Mesendoderm (in vitro differentiated cells): ENCODE data around the gene ACOT9.
A peak's percentile ranks its signal among the peaks of the same experiment; 100 is the strongest.

Experiments used
- DNase-seq: peaks from one replicate; pipeline ENCODE4 v3.0.0; 2013
- H2AK5ac ChIP-seq: 2 replicates; pipeline ENCODE4 v1.6.1; 2013; ENCODE audit warnings: low read length, inconsistent platforms
- H2BK120ac ChIP-seq: 2 replicates; pipeline ENCODE4 v1.6.1; 2013; ENCODE audit warnings: low read depth, mild to moderate bottlenecking, low read length, moderate library complexity, mixed read lengths
- H2BK15ac ChIP-seq: replicated peaks from 2 replicates; pipeline ENCODE4 v1.6.1; 2013; ENCODE audit warnings: low read depth, mild to moderate bottlenecking, moderate library complexity
- H2BK5ac ChIP-seq: 2 replicates; pipeline ENCODE4 v1.6.1; 2013; ENCODE audit warnings: low read length, inconsistent platforms
- H3K18ac ChIP-seq: 2 replicates; pipeline ENCODE4 v1.6.1; 2013; ENCODE audit warnings: mild to moderate bottlenecking, low read length, mixed read lengths
- H3K23ac ChIP-seq: one replicate; pipeline ENCODE4 v1.6.1; 2013; ENCODE audit warnings: low read length
- H3K27ac ChIP-seq: 2 replicates; pipeline ENCODE4 v1.5.1; 2013; ENCODE audit warnings: low read depth, mild to moderate bottlenecking, inconsistent platforms, low read length, moderate library complexity
- H3K27me3 ChIP-seq: 2 replicates; pipeline ENCODE4 v1.6.1; 2013; ENCODE audit warnings: low read length, control low read depth, mild to moderate bottlenecking, inconsistent platforms; ENCODE audit not compliant: insufficient read depth, poor library complexity
- H3K36me3 ChIP-seq: 2 replicates; pipeline ENCODE4 v1.6.1; 2013; ENCODE audit warnings: low read length, inconsistent platforms; ENCODE audit not compliant: control insufficient read depth, insufficient read depth
- H3K4ac ChIP-seq: one replicate; pipeline ENCODE4 v1.6.1; 2013; ENCODE audit warnings: low read depth, mild to moderate bottlenecking, low read length, moderate library complexity
- H3K4me1 ChIP-seq: 2 replicates; pipeline ENCODE4 v1.6.1; 2013; ENCODE audit warnings: low read depth, low read length, inconsistent platforms; ENCODE audit not compliant: control insufficient read depth
- H3K4me2 ChIP-seq: 2 replicates; pipeline ENCODE4 v1.6.1; 2013; ENCODE audit warnings: low read length
- H3K4me3 ChIP-seq: 2 replicates; pipeline ENCODE4 v1.5.1; 2013; ENCODE audit warnings: mild to moderate bottlenecking, low read length
- H3K56ac ChIP-seq: one replicate; pipeline ENCODE4 v1.6.1; 2013; ENCODE audit warnings: low read length
- H3K79me1 ChIP-seq: 2 replicates; pipeline ENCODE4 v1.6.1; 2013; ENCODE audit warnings: low read length, inconsistent platforms
- H3K79me2 ChIP-seq: 2 replicates; pipeline ENCODE4 v1.6.1; 2013; ENCODE audit warnings: mild to moderate bottlenecking, low read length; ENCODE audit not compliant: control insufficient read depth, insufficient read depth
- H3K9ac ChIP-seq: 2 replicates; pipeline ENCODE4 v1.6.1; 2013; ENCODE audit warnings: low read length, inconsistent platforms
- H4K5ac ChIP-seq: one replicate; pipeline ENCODE4 v1.6.1; 2013; ENCODE audit warnings: low read length
- H4K8ac ChIP-seq: one replicate; pipeline ENCODE4 v1.6.1; 2013; ENCODE audit warnings: low read depth, mild to moderate bottlenecking, control low read depth, low read length, moderate library complexity
- WGBS: extraction: QIAGEN DNeasy Blood & Tissue Kit; methylation state at CpG from one replicate; pipeline ENCODE4 v1.1.7; 2013; ENCODE audit warnings: low lambda C conversion rate, missing lambda C conversion rate; ENCODE audit not compliant: insufficient coverage; ENCODE audit errors: extremely low coverage; 5-methylcytosine and 5-hydroxymethylcytosine counted together

ACOT9 gene

DNA sequence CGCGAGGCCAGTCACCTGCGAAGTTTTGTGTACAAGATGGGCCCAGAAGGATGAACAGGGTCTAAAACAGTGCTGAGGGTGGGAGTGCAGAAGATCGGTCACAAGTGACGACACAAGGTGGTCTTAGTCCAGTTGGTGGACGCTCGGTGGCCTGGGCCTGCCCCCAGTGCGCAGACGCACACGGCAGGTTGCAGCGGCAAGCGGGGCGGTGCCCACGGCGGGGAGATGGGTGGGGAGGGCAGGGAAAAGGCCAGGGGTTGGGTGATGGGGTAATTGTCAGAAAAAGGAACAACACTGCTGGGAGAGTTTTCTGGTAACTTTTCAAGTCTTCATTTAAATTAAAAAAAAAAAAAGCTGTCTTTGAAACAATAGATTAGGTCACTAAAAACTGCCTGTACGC is 76.8 kb downstream of the ACOT9 start:
- Histone ChIP-seq H3K27ac (no peak overlapping the region), H3K23ac (no peak overlapping the region), H3K4me2 (no peak overlapping the region), H3K4me1 (no peaks in the 10 kb centered on the region), H4K5ac (no peak overlapping the region), H4K8ac (no peak overlapping the region), H3K27me3 (no peaks in the 10 kb centered on the region), H3K56ac (peak overlapping the region; percentile 56), H3K18ac (no peak overlapping the region), H3K79me1 (no peaks in the 10 kb centered on the region), H3K4me3 (no peak overlapping the region), H2BK120ac (no peak overlapping the region), H3K36me3 (no peaks in the 10 kb centered on the region), H2BK15ac (no peak overlapping the region), H3K79me2 (peaks cover 11% of the 10 kb centered on the region), H3K9ac (no peak overlapping the region), H3K4ac (no peak overlapping the region), H2BK5ac (no peak overlapping the region), H2AK5ac (no peak overlapping the region)
- DNase-seq = no peak
- WGBS = no CpG with 5 or more reads among the region's 16 CpGs

DNA sequence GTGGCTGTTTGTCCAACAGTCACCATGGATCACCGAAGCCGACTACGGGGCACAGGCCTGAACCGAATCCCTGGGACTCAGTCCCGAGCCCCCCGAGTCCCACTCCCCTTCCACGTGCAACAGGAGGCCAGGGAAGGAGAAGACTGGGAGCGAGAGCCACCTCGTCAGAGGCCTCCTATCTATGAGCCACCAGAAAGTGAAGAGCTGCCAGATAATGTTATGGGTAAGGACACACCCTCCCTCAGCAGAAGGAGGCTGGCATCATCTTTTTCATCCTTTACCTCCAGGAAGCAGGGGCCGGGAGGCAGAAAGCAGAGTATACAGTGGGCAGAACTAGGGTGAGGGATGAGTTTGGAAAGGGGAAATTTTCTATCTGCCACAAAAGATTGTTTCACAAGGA is 78.6 kb downstream of the ACOT9 start:
- H3K4ac ChIP-seq = no peak overlapping the region
- no peak overlapping the region for H2BK5ac ChIP-seq
- H3K27ac ChIP-seq = no peak overlapping the region
- H3K23ac ChIP-seq = no peak overlapping the region
- H2BK120ac ChIP-seq = no peak overlapping the region
- no peak overlapping the region for H4K8ac ChIP-seq
- peaks cover 4% of the 10 kb centered on the region for H3K4me1 ChIP-seq
- no peak overlapping the region for H3K56ac ChIP-seq
- H3K18ac ChIP-seq = no peak overlapping the region
- H3K4me2 ChIP-seq = no peak overlapping the region
- DNase-seq = no peak
- H3K36me3 ChIP-seq = no peaks in the 10 kb centered on the region
- no peak overlapping the region for H2AK5ac ChIP-seq
- H3K9ac ChIP-seq = no peak overlapping the region
- H3K79me1 ChIP-seq = no peaks in the 10 kb centered on the region
- H2BK15ac ChIP-seq = no peak overlapping the region
- no peaks in the 10 kb centered on the region for H3K27me3 ChIP-seq
- no peak overlapping the region for H4K5ac ChIP-seq
- no CpG with 5 or more reads among the region's 10 CpGs for WGBS
- peaks cover 9% of the 10 kb centered on the region for H3K79me2 ChIP-seq
- H3K4me3 ChIP-seq = no peak overlapping the region

DNA sequence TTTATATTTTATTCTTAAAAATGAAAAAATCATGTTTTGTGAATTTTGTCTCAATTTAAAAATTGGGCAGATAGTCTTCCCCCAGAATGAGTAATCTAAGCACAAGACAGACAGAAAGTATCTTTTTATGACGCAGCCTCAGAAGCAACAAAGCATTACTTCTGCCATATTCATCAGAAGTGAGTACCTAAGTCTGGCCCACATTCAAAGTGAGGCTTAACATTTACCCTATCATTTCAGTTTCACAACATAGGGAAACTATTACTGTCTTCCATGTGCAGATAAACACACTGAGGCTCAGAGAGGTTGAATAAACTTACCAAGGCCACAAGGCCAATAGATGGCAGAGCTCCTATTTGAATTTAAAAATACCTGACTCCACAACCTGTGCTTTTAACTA is 80.2 kb downstream of the ACOT9 start:
- Histone ChIP-seq H3K23ac (no peak overlapping the region), H3K27me3 (no peaks in the 10 kb centered on the region), H3K79me2 (peaks cover 2% of the 10 kb centered on the region), H2BK120ac (no peak overlapping the region), H3K36me3 (no peaks in the 10 kb centered on the region), H3K4me3 (no peak overlapping the region), H3K4me1 (peaks cover 4% of the 10 kb centered on the region), H3K4ac (no peak overlapping the region), H3K56ac (no peak overlapping the region), H3K9ac (no peak overlapping the region), H4K5ac (no peak overlapping the region), H2AK5ac (no peak overlapping the region), H3K27ac (no peak overlapping the region), H3K4me2 (no peak overlapping the region), H3K79me1 (no peaks in the 10 kb centered on the region), H2BK15ac (no peak overlapping the region), H2BK5ac (no peak overlapping the region), H4K8ac (no peak overlapping the region), H3K18ac (no peak overlapping the region)
- DNase-seq = no peak
- WGBS = no CpG with 5 or more reads among the region's 1 CpG

DNA sequence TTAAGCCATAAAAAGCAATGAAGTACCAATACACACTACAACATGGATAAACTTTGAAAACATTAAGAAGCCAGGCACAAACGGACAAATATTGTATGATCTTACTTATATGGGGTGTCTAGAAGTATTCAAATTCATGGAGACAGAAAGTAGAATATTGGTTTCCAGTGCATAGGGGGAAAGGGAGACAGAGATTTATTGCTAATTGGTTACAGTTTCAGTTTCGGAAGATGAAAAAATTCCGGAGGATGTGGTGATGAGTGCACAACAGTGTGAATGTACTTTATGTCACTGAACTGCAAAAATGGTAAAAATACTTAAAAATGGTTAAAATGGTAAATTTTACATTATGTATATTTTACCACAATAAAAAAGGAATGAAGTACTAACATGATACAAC is 80.9 kb downstream of the ACOT9 start:
- no CpG with 5 or more reads among the region's 3 CpGs for WGBS
- no peaks in the 10 kb centered on the region for H3K79me2 ChIP-seq
- no peak overlapping the region for H4K5ac ChIP-seq
- no peak overlapping the region for H3K9ac ChIP-seq
- H2BK5ac ChIP-seq = no peak overlapping the region
- H3K27ac ChIP-seq = no peak overlapping the region
- no peak overlapping the region for H4K8ac ChIP-seq
- H3K4me2 ChIP-seq = no peak overlapping the region
- H2AK5ac ChIP-seq = no peak overlapping the region
- H3K4me3 ChIP-seq = no peak overlapping the region
- H3K56ac ChIP-seq = no peak overlapping the region
- no peak overlapping the region for H2BK15ac ChIP-seq
- H3K23ac ChIP-seq = no peak overlapping the region
- no peak overlapping the region for H2BK120ac ChIP-seq
- H3K27me3 ChIP-seq = no peaks in the 10 kb centered on the region
- no peaks in the 10 kb centered on the region for H3K36me3 ChIP-seq
- no peak overlapping the region for H3K4ac ChIP-seq
- peaks cover 4% of the 10 kb centered on the region for H3K4me1 ChIP-seq
- no peak for DNase-seq
- no peak overlapping the region for H3K18ac ChIP-seq
- H3K79me1 ChIP-seq = no peaks in the 10 kb centered on the region

DNA sequence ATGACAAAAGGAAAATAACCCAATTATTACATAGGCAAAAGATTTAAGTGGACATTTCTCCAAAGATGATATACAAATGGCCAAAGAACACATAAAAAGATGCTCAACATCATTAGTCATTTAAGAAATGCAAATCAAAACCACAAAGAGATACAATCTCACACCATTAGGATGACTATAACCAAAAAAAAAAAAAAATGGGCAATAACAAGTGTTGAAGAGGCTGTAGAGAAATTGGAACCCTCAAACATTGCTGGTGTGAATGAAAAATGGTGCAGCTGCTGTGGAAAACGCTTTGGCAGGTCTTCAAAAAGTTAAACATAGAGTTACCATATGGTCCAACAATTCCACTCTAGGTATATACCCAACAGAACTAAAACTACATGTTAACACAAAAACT is 81.4 kb downstream of the ACOT9 start:
- Histone ChIP-seq H3K4me1 (peaks cover 4% of the 10 kb centered on the region), H3K79me1 (no peaks in the 10 kb centered on the region), H3K4ac (no peak overlapping the region), H3K9ac (no peak overlapping the region), H2BK15ac (no peak overlapping the region), H3K27ac (no peak overlapping the region), H3K79me2 (no peaks in the 10 kb centered on the region), H2AK5ac (no peak overlapping the region), H3K27me3 (no peaks in the 10 kb centered on the region), H3K36me3 (no peaks in the 10 kb centered on the region), H3K18ac (no peak overlapping the region), H4K5ac (no peak overlapping the region), H3K23ac (no peak overlapping the region), H3K56ac (no peak overlapping the region), H2BK5ac (no peak overlapping the region), H3K4me3 (no peak overlapping the region), H2BK120ac (no peak overlapping the region), H3K4me2 (no peak overlapping the region), H4K8ac (no peak overlapping the region)
- WGBS = no CpG with 5 or more reads among the region's 1 CpG
- no peak for DNase-seq

DNA sequence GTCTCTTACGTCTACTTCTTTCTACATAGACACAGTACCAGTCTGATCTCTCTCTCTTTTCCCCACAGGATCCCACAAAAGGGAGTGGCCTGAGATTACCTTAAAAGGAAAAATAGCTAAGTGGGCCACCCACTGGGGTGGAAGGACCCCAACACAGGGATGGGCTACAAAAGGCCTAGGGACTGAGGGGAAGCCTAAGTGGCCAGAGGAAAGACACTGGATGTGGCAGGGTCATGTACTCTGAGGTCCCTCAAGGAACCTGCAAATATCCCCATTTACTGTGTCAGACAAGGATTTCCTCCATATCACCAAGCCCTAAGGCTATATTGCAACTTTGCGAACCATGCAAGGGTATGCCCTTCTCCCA is 82.3 kb downstream of the ACOT9 start:
- H4K5ac ChIP-seq = no peak overlapping the region
- no peak overlapping the region for H2BK120ac ChIP-seq

More for the DNA sequence above, 82.3 kb downstream of the ACOT9 start:
- Histone ChIP-seq H3K27ac (peak overlapping the region; percentile 66), H2BK15ac (no peak overlapping the region), H3K4me1 (peaks cover 4% of the 10 kb centered on the region), H3K56ac (peak overlapping the region; percentile 60), H3K4ac (no peak overlapping the region), H3K79me2 (peaks cover 2% of the 10 kb centered on the region), H3K4me2 (no peak overlapping the region), H3K79me1 (no peaks in the 10 kb centered on the region), H3K18ac (no peak overlapping the region), H3K36me3 (no peaks in the 10 kb centered on the region), H3K4me3 (no peak overlapping the region), H3K9ac (no peak overlapping the region), H4K8ac (no peak overlapping the region), H3K23ac (no peak overlapping the region), H3K27me3 (no peaks in the 10 kb centered on the region), H2BK5ac (peak overlapping the region; percentile 82), H2AK5ac (no peak overlapping the region)
- WGBS = no CpG with 5 or more reads among the region's 2 CpGs
- DNase-seq = peak; percentile 19
